T47D (cell line): ENCODE measurements around the gene AARSD1.
"Not testable (repeated sequence)": the region's sequence is repeated elsewhere in the genome, so short reads cannot be mapped to it uniquely, and the experiment has no call there.

Experiments used
- DNase-seq, 2 experiments: peaks; one replicate each; pipeline versions ENCODE4 v3.0.0 to v3.0.0-alpha.2; 2011 to 2012; ENCODE audit warnings: low read depth in 1 of 2, low spot score in 1 of 2
- JUND ChIP-seq: IDR thresholded peaks from 2 replicates; pipeline ENCODE4 v1.6.1; 2012; ENCODE audit warnings: low read depth
- in situ Hi-C: cut with HindIII; loops from 2 replicates; pipeline ENCODE4 v1.10.0; 2016; ENCODE audit warnings: low sequenced_read_pairs, low pct_unique_long_range_greater_than_20kb

The AARSD1 gene, protein sequence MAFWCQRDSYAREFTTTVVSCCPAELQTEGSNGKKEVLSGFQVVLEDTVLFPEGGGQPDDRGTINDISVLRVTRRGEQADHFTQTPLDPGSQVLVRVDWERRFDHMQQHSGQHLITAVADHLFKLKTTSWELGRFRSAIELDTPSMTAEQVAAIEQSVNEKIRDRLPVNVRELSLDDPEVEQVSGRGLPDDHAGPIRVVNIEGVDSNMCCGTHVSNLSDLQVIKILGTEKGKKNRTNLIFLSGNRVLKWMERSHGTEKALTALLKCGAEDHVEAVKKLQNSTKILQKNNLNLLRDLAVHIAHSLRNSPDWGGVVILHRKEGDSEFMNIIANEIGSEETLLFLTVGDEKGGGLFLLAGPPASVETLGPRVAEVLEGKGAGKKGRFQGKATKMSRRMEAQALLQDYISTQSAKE

GRCh38 chr17:42964161-42964932 is at the start of gene AARSD1:
TSS of gene AARSD1 (minus strand) at chr17:42964454. CDS start at chr17:42964440, 14 bp downstream.
- no peak for TF ChIP-seq JUND
- in situ Hi-C loops, result no loop called here

DNA sequence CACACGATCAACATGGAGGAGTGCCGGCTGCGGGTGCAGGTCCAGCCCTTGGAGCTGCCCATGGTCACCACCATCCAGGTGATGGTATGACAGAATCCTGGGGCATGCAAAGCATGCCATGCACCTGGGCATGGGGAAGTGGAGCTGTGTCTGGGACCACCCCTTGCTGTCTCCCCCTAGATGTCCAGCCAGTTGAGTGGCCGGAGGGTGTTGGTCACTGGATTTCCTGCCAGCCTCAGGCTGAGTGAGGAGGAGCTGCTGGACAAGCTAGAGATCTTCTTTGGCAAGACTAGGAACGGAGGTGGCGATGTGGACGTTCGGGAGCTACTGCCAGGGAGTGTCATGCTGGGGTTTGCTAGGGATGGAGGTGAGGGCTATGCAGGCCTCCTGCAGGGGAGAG is 49.0 kb upstream of the AARSD1 start:
- DNase-seq, result no peak
- TF ChIP-seq JUND, result no peak
- in situ Hi-C loops, result no loop called here

More at GRCh38 chr17:42964161-42964932, at the start of gene AARSD1:
- peak; percentile 89 to 97 for DNase-seq

DNA sequence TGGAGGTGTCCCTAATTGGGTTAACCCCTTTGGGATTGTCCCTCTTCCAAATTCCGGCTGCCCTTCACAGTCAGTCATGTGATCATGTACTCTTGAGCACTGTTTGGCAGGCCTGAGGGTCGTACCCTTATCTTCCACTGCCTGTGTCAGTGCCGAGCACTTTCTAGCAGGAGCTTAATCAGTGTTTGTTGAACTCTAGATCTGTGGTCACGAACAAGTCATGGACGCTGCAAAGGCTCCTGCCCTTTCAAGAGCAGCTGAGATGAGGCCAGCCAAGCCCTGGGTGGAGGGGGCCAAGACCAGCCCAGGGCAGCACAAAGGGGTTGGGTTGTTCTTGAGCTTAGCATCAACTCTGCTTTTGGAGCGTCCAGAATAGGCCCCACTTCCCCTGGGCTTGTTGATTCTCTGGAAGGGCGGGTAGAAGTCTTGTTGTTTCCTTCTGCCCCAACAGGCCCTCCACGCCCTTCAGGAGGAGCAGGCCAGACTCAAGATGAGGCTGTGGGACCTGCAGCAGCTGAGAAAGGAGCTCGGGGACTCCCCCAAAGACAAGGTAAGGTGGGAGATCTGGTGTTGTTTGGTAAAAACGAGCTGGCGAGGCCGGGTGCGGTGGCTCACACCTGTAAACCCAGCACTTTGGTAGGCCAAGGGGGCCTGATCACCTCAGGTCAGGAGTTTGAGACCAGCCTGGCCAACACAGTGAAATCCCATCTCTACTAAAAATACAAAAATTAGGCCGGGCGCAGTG is 47.6 kb upstream of the AARSD1 start:
- TF ChIP-seq JUND, result no peak
- in situ Hi-C loops, result no loop called here

DNA sequence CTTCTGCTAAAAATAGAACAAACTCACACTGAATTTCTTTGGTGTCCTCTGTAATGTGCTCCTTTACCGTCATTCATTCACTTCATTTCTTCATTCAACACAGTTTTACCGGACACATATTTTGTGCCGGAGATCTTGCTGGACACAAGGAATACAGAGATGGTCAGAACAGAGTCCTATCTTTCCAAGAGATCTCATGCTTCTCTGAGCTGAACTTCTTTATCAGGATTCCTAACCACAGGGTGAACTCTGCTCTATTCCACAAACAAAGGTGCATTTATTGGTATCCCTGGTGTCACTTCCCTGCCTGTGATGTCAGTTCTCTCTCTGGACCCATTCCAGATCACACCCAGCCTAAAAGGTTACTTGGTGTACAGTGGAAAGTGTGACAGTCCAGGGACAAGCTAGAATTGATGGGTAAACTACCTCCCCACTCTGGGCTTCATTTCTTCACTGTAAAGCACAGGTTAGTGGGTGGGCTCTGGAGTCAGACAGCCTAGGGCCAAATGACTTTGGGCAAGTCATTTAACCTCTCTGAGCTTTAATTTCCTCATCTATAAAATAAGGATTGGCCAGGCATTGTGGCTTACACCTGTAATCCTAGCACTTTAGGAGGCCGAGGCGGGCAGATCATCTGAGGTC is 46.5 kb upstream of the AARSD1 start:
- in situ Hi-C loops, result no loop called here
- TF ChIP-seq JUND, result no peak
- DNase-seq, result no peak

More for the DNA sequence above, 47.6 kb upstream of the AARSD1 start:
- no peak for DNase-seq

- no peak for TF ChIP-seq JUND
- DNase-seq, result peak; percentile 62 to 91
- in situ Hi-C loops, result no loop called here
These were observed 42.6 kb upstream of the AARSD1 start, which contains the start of gene IFI35 for GRCh38 chr17:43006639-43007551. TSS of gene IFI35 (plus strand) at chr17:43006784. CDS start at chr17:43006948, 164 bp downstream.

GRCh38 chr17:43003542-43004172 is 39.4 kb upstream of the AARSD1 start:
- peak in 1 of 2 experiments; percentile 72 for DNase-seq
- in situ Hi-C loops, result no loop called here
- no peak for TF ChIP-seq JUND

DNA sequence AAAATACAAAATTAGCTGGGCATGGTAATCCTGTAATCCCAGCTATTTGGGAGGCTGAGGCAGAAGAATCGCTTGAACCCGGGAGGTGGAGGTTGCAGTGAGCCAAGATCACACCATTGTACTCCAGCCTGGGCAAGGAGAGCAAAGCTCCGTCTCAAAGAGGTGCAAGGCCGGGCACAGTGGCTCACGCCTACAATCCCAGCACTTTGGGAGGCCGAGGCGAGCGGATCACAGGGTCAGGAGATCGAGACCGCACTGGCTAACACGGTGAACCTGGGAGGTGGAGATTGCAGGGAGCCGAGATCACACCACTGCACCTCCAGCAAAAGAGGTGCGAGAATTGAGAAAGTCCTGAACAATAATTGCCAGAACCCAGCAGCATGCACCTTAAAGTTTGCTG is 36.6 kb upstream of the AARSD1 start:
- DNase-seq, in situ Hi-C loops: not testable (repeated sequence)

DNA sequence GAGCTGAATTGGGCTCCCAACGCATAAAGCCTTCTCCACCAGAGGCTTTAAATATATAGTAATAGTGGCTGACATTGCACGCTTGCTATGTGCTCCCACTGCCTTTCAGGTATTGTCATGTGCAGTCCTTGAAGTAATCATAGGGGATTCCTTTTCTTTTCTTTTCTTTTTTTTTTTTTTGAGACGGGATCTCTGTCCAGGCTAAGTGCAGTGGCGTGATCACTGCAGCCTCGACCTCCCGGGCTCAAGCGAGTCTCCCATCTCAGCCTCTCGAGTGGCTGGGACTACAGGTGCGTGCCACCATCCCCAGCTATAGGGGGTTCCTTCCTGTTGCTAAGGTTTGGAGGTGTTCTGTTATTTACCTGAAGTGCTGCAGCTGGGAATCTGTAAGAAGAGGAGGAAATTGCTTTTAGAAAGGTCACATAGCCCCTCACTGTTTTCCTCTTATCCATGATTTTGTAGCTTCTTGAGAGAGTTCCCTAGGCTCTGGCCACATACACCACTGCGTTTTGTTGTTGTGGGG is 34.8 kb upstream of the AARSD1 start:
- in situ Hi-C loops, result no loop called here
- TF ChIP-seq JUND, result no peak

DNA sequence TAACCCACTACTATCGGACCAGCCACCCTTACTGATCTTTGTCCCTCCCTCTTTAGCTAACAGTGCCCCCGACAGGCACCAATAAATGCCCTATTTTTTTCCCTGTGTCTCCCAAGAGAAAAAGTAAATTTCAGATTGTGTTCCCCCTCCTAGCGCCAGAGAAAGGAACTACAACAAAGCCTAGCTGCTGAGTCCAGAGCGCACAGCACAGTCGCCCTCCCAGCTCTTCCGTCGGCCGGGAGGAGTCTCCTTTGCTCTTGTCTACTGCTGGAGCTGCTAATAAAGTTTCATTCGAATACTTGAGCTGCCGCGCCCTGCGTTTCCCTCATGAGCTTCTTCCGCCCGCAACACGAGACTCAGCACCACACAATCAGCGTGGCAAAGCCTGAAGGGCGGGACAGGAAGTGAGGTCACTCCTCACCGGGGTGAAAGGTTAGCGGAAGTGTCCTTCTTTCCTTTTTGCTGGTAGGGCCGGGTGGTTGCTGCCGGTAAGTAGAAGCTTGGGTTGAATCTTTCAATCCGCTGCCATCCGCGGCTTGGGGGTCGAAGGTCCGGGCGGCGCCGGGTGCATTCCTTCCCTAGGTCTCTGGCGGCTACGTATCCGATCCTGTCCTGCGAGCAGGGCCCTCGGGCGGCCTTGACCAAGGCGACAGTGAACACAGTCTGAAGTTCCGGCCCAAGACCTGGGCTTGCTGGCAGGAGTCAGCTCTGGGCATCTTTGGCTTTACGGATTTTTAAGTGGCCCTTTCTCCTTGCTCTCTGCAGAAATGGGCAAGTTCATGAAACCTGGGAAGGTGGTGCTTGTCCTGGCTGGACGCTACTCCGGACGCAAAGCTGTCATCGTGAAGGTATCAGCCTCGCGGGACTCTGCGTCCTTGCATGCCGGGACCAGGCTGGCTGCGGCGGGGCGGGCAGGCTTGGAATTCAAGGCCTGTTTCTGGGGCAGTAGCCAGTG is 34.0 kb upstream of the AARSD1 start, which contains the start of gene RPL27:
TSS of gene RPL27 (plus strand) at position 436 of the 955 bp plus-strand sequence. CDS start at position 768, 332 bp downstream.
- TF ChIP-seq JUND, result no peak
- in situ Hi-C loops, result no loop called here
- DNase-seq, result peak; percentile 88 to 100

More for the DNA sequence above, 34.8 kb upstream of the AARSD1 start:
- no peak for DNase-seq

- no peak for TF ChIP-seq JUND
- no peak for DNase-seq
- in situ Hi-C loops, result no loop called here
These were observed 33.2 kb upstream of the AARSD1 start for GRCh38 chr17:42997390-42997983.

- in situ Hi-C loops, DNase-seq: not testable (repeated sequence)
These were observed 29.7 kb upstream of the AARSD1 start for GRCh38 chr17:42993913-42994312.
